CD4-positive, alpha-beta T cell treated with Interleukin-1 beta for 1 hour (primary cell): ENCODE data around the gene TOP3B.
"Not testable (repeated sequence)": the region's sequence is repeated elsewhere in the genome, so short reads cannot be mapped to it uniquely, and the experiment has no call there.

Source experiments
- DNase-seq, 2 donors: peaks; one replicate each; pipeline ENCODE4 v3.0.0-alpha.2; 2020 to 2022

TOP3B gene

DNA sequence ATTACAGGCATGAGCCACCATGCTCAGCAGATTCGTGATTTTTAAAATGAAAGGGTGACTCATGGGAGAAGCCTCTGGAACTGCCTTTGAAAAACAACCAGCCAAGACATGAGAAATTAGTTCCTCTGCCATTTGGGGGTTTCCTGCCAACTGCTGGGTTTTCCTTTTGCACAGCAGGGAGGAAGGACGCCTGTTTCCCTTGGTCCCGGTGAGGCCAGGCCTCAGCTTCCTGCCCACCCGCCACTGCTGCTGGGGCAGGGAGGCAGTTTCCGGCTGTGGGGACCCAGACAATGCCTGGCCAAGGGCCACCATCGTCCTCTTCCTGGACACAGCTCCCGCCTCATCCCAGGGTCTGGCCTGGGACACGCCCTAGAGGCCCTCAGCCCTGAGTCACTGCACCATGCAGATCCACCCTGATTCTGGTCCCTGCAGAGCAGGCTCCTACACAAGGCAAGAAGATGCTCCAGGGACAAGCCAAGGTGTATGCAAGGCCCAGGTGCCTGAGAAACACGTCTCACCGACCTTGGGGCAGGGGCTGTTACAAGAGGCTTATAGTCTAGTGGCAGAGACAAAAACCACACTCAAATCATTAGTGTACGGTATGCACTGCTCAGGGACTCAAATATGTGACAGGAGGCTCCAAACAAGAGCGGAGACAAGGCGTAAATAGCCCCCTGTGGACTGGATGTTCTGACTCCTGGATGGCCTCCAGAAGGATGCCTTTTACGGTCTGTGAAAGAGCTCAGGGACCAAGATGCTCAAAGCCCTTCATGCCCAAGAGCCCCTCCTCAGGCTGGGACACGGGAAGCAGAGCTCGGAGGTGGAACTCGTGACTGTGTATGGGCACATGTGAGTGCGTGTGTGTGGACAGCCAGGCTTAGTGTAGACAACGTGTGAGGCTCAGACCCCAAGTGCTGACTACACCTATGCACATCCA, 39.9 kb downstream of the TOP3B start:
- peak in 1 of 2 donors; percentile 61 for DNase-seq

DNA sequence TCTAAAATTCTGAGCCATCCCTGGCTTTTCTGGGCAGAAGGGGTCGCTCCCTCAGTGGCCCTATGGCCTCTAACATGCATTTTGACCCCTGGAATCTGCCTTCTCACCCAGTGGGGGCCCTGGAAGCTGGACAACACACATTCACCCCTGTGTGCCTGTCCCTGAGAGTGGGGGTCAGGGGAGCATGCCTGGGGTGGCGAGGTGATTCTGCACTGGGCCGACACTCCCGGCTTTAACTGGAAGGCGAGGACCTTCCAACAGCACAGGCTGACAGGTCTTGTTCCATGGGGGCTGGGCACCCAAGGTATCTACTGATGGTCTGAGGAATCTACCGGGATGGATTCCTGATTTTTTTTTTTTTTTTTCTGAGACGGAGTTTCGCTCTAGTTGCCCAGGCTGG, 40.7 kb downstream of the TOP3B start:
- DNase-seq: no peak

DNA sequence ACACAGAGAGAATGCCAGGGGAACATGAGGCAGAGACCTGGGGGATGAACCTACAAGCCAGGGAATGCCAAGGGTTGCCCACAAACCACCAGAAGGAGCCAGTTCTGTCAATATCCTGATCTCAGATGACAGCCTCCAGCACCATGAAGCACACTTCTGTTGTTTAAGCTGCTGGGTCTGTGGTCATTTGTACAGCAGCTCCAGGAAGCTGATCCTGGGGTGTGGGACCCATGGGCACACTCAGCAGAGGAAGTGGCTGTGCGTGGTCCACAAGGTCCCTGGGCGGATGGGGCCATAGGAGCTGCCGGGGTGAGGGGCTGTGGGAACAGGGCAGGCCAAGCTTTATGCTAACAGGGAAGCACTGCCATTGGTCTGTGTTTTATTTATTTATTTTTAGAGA, 42.1 kb downstream of the TOP3B start:
- peak in 1 of 2 donors; percentile 36 for DNase-seq

DNA sequence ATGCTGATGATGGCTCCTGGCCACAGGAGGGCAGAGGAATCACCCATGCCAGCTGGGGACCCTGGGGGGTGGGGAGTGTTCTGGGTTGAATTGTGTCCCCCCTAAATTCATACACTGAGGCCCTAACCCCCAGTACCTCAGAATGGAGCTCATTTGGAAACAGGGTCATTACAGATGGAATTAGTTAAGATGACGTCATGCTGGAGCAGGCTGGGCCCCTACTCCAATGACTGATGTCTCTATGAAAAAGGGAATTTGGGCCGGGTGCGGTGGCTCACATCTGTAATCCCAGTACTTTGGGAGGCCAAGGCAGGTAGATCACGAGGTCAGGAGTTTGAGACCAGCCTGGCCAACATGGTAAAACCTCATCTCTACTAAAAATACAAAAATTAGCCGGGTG, 42.7 kb downstream of the TOP3B start:
- DNase-seq: not testable (repeated sequence)

DNA sequence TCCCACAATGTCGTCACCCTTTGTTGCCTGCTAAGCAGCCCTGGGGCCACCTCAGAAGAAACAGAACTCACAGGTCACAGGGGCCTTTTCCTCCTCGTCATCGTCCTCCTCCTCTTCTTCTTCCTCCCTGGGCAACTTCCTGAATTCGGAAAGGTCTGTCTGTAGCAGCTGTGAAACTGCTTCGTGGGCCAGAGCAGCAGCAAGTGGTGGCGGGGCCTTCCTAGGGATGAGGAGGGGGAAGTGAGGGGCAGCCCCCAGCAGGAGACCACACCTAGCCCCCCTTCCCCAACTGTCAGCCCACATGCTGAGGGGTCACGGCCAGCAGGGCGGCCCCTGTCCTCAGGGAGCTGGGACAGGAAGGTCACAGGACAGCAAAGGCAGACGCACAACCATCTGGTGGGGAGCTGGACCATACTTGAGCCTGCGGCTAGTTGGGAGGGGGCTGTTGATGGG, 43.1 kb downstream of the TOP3B start:
- peak; percentile 14 to 74 for DNase-seq

DNA sequence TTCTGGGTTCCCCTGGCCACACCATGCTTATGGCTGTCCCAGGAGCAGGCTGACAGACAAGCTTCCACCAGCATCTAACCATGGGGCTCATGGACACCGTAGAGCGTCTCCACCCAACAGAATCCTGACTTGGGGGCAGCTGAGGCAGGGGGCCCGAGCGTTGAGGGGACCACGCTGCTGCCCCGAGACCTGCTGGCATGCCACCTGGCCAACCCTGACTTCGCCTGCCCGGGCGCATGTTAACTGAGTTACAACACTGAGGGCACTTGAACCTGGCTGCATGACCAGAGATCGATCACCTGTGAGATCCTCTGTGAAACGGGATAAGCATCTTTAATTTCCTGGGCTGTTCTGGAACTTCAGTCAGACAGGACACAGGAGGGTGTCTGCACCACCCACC, 43.7 kb downstream of the TOP3B start:
- no peak for DNase-seq

DNA sequence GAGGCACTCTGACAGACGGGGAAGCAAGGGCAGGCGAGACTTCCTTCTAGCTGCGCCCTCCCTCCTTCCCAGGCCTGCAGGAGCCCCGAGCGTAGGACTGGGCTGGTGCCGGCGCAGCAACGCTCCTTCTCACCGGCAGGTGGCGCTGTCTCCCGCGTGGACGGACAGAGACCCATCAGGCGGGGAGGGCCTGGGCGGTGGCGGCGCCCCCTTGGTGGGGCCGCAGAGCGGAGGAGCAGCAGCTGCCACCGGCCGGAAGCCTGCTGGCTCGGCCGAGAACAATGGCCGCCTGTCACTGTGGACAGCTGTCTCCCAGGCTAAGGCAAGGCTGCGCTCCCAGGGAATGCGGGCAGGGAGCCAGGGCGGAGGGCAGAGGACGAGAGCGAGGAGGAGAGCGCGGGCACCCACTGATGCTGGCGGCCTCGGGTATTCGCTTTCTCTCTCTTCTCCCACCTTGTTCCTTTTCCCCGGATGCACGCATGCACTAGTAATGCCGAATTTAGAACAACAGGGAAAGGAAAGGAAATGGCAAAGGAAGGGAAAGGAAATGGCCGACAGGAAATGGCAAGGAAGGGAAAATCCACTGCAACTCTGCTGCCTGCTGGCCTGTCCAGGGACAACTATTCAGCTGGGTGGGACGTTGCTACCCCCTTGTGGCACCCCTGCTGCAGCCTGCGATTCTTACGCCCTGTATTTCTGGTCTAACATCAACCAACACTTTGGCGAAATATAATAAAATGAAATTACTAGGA, 44.3 kb downstream of the TOP3B start:
- DNase-seq: peak; percentile 91

DNA sequence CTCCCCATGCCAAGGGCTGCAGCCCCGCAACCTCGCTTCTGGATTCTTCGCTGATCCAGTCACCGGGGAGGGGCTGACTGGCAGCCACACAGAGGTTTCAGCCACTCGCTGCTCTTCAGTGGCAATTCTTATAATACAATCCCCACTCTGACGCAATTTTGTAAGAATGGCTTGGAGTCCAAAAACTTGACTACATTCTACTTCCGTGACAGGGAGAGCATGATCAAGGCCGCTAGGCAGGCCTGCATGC, 44.8 kb downstream of the TOP3B start:
- no peak for DNase-seq

DNA sequence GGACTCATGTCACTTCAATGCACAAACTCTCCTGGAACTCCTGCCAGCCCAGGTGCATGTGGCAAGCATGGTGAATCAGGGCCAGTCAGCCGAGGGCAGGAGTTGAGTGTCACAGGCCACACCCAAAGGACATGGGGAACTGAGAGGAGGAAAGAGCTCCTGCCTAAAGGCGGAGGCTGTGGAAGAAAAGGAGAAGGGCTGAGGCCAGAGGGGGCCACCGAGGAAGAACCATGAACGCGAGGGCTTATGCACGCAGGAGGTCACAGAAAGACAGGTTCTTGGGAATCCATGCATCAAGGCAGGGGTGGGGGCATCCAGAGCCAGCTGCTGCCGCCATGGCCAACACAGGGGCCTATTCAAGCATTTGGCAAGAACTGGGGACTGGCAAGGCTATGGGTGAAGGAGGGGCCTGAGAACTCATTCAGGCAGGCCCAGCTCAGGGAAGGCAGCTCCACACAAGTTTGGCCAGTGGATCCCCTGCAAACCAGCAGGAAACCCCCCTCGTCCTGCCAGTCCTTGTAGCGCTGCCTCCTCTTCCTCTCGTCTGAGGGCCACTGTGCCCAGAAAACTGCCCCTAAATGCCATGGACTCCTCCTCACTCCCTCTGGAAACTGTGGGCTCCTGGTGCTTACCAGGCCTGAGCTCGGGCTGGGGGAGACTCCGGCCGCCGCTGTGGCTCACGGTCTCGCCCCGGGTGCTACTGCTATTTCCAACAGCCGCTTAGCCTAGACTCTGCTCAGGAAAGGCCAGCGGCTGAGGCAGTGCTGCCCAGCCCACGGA, 45.4 kb downstream of the TOP3B start:
- peak in 1 of 2 donors; percentile 74 for DNase-seq

DNA sequence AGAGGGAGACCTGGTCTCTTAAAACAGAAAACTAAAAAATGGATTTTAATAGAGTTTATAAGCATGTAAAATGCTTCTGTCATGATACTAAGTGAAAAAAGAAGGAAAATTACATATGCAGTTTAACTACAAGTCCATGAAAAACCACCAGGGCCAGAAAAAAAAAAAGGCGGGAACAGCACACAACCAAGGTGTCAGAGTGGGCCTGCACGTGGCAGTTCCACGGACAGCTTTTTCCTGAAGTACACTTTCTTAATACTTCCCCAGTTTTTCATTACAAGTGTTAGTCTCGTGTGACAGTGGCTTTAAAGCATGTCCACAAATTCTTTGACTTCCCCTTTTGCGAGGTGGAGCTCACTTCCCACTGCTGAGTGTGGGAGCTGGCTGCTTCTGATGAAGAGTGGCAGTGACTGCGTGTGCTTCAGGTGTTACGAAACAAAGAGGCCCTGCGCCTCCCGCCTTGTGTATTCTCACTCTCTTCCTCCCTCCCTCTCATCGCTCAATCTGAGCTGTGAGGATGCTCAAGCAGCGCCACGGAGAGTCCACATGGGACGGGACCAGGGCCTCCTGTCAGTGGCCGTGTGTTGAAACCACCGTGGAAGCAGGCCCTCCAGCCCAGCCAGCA, 46.3 kb downstream of the TOP3B start:
- DNase-seq: peak; percentile 26 to 79

DNA sequence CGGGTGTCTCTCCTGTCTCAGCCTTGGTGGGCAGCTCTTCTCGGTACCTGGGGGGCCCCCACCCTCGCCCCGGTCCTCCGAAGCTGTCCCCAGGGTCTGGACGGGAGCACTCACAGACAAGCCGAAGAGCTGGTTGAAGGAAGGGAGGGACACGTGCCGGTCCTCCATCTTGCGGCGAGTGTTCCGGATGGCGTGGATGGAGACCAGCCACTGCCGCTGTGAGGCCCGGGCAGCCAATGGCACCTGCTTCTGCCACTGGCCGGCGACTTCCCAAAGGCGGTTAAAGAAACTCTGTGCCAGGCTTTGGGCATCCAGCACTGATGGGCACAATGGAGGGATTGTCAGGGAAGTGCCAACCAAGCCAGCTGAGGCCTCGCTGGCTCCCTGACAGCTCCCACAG, 48.7 kb downstream of the TOP3B start:
- DNase-seq: no peak

DNA sequence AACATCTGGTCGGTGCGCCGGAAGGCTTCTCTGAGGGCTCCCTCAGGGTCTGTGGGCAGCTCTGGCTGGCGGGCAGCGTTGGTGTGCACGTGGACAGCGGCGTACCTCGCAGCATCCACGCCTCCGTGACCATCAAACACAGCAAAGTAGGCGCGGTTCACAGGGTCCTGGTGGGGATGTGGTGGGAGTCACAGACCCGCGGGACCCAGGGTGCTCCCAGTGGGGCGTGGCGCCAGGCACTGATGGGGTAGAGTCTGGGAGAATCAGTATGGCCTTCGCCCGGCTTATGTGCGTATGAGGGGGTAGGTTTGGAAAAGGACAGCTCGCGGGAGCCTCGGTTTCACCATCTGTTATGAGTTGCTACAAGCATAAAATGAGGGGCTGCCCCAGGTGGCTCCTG, 49.2 kb downstream of the TOP3B start:
- no peak for DNase-seq

DNA sequence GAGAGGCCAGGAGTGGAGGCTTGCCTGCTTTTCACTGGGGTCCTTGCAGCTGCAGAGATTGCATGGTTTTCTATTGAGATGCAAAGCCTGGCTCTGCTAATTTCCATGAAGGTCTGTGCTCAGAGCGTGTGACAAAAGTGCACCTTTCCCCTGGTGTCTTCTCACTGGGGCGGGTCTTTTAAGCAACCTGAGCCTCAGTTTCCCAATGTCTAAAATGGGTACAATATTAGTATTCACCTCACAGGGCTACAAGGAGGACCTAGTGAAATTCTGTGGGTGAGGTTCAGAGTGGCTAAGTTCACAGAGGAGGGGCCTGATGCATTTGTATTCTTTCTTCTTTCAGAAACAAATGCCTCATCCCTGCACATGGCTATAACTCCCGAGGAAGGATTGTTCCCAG, 50.2 kb downstream of the TOP3B start:
- no peak for DNase-seq

DNA sequence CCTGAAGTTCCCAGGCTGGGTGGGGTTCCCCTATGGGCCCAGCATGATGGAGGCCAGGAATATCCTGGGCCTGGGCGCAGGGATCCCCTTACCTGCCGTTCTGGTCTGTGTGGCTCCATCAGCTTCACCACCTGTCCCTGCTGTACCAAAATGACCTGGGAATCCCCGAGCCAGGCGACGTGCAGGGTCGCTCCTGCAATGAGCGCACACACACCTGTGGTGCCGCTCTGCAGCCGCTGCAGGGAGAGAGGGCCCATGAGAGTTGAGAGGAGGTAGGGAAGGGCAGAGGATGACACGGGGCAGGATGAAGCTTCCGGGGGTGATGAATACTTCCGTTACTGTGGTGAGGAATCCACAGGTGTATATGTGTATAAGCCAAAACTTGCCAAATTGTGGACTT, 51.5 kb downstream of the TOP3B start:
- no peak for DNase-seq

DNA sequence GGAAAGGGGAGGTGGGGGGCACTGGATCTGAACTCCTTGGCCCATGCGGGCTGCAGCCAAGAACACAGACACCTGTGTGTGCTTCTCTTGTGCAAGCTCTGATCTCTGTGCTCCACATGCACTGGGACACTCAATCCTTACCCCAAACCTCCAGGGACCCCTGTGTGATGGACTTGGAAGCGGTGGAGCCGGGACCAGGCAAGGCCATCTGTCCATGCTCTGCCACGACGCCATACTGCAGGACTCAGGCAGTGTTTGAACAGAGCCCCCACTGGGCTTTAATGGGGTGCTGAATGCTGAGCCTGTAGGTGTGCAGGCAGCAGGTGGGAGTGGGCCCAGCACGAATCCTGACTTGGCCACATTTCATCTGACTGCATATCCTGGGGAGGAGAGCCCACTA, 53.3 kb downstream of the TOP3B start:
- no peak for DNase-seq

DNA sequence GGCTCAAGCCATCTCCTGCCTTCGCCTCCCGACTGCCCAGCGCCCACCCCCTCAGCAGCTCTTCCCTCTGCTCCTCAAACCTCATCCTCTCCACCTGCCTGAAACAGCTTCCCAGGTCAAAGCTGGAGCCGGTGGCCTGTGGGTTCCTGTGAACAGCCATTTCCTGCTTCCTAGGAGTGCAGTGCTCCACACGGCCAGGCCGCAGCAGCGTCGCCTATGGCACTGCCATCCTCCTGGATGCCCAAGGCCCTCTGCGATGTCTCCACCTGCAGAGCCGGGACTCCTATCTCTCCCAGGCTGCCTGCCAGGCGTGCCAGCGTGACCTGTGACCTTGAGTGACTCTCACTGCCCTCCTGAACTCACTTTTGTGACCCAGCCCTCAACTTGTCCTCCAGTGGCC, 54.5 kb downstream of the TOP3B start:
- DNase-seq: no peak

DNA sequence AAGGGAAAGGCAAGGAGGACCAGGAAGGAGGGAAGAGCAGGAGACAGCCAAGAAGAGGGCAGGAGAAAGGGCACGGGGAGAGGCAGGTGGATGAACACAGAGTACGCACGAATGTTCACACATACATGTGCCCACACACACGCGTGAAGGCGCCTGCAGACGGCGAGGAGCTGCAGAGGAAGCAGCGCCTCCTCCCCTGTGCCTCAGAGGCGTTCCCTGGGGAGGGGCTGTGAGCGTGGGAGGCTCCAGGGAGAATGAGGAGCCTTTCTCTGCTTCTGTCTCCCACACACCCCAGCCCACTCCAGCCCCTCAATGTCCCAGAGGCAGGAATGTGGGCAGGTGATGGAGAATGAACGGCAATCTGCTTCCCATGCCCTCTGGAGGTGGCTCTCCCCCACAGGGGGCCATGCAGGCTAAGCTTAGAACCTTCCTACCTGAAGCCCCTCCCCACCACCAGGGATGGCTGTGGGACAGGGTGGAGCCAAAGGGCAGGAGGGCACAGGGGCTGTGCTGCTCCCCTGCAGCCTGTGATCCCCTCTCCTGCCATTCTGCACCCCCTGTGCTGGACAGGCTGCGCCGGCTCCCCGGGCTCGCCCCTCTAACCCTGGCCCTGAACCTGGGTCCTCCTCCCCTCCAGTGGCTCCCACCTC, 55.3 kb downstream of the TOP3B start:
- DNase-seq: no peak

DNA sequence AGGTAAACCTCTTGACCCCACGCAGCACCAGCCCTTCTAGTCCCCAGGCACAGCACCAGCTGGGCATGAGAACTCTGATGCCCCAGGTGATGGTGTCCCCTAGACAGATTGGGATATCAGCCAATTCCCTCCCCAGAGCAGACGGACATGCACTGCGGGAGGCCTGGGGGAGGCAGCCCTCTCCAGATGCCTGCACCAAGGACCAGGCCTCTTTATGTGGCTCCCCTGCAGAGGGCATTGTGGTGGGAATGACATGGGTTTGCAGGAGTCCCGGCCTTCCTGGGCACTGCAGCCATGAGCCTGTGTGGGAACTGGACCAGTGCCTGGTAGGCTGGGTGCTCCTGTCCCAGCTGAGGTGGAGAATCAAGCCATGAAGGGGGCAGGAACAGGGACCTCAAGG, 55.9 kb downstream of the TOP3B start:
- DNase-seq: no peak

DNA sequence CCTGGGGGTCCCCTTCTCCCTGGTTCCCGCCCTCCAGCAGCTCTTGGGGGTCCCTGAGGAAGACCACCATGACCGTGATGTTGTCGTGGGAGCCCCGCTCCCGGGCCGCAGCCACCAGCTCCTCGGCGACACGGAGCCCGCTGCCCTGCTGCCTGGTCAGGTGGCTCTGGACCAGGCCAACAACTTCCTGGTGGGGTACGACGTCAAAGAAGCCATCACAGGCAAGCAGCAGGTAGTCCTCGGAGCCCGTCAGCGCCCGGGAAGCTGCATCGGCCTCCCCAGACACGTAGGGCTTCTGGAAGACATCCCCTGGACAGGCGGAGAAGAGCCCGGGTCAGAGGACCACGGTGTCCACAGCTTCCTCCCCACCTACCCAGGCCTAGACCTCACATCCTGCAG, 59.4 kb downstream of the TOP3B start:
- no peak for DNase-seq

DNA sequence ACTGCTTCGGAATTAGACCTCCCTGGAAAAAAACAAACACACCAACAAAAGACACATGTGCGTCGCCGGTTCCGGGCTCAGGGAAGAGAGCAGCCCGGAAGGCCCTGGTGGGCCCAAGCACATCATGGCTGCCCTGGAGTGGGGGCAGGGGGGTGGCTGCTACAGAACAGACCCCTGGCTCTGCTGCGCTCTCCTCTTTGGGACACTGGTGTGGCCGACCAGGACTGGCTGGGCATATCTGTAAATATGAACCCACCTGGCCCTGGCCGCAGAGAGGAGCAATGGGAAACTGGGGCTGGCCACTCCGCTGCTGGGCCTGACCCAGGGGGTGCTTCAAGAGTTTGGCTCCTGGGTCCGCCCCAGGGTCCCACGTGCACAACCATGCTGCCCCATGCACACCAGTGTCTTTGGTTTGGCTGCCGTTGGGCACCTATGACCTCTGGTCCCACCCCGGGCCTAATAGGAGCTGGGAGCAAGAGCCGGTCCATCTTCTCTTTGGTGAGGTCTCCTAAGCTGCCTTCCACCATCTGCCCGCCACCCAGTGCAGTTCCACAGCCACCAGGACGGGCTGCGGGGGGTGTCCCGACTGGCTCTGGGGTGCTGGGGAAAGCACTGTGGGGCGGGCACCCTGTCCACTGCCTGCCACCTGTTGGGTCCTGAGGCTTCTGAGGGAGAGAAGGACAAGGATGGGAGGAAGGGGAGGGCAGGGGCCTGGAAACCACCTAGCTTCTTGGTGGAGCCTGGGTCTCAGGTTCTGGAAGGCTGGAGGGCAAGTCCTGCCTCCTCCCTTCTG, 60.0 kb downstream of the TOP3B start:
- DNase-seq: no peak

DNA sequence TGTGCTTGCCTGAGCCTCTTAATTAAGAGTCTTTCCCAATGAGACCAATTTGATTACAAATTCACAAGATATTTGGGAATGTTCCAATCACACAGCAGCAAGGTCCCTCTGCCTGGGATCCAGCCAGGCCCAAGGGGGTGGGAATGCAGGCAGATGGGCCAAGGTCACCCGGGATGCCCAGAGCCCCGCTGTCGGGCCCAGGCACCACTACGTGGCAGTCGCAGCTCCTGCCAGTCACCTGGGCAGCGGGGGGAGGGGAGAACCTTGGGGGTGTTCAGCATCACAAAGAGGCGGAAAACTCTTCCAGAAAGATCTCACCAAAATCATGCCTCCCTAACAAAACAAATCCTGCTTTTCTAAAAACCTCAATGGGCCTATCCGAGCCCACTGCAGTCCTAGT, 60.9 kb downstream of the TOP3B start:
- DNase-seq: no peak
